ENCODE measurements around the gene ANKRD60.

Gene ANKRD60

GRCh38 chr20:58231683-58232082 lies 3.2 kb upstream of the ANKRD60 start:
- in situ Hi-C loops (cut with HindIII; ENCODE audit: low pct_ligation_motif_present, low sequenced_read_pairs): loop anchor here (10.0 kb wide), 1 partner anchor 213 kb away; no protein-coding TSS in a partner anchor
- TF ChIP-seq, protein P1, sequence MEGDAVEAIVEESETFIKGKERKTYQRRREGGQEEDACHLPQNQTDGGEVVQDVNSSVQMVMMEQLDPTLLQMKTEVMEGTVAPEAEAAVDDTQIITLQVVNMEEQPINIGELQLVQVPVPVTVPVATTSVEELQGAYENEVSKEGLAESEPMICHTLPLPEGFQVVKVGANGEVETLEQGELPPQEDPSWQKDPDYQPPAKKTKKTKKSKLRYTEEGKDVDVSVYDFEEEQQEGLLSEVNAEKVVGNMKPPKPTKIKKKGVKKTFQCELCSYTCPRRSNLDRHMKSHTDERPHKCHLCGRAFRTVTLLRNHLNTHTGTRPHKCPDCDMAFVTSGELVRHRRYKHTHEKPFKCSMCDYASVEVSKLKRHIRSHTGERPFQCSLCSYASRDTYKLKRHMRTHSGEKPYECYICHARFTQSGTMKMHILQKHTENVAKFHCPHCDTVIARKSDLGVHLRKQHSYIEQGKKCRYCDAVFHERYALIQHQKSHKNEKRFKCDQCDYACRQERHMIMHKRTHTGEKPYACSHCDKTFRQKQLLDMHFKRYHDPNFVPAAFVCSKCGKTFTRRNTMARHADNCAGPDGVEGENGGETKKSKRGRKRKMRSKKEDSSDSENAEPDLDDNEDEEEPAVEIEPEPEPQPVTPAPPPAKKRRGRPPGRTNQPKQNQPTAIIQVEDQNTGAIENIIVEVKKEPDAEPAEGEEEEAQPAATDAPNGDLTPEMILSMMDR (IDR thresholded peaks at IDR 0.05; ENCODE audit: low read depth, low read length, missing control alignments): no peak
- H3K27ac ChIP-seq: no peak overlapping the region
- H3K36me3 ChIP-seq (replicated peaks): peaks cover 12% of the 10 kb centered on the region
- H3K4me3 ChIP-seq (ENCODE audit: low read depth, low read length): no peak overlapping the region
- DNase-seq: no peak
- H3K27me3 ChIP-seq (replicated peaks): peaks cover 5% of the 10 kb centered on the region

DNA sequence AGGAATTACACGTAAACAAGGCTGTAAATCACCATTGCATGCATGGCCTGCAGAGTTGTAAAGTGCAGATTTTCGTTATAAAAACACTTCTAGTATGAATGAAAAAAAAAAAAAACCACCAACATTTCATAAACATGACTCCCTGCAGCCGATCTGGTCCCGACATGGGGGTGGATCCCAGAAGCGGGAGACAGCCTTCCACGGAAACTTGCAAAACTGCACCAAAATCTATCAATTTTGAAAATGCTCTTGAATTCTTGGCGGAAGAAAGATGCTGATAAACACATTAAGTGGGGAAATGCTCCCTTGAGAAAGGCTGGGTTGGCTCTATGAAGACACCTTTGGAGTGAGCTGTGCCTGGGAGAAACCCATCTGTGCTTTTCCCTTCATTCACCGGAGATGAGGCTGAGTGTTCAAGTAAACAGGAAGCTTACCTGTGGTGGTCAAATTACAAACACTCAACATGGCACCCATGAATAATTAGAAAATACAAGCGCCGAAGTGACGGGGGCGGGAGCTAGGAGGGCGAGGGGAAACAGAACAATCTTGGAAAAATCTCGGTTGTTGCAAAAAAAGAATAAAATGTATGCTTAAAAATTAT lies 845 bp upstream of the ANKRD60 start:
- TF ChIP-seq, protein P1 (IDR thresholded peaks at IDR 0.05; ENCODE audit: low read depth, low read length, missing control alignments): no peak
- DNase-seq: no peak
- in situ Hi-C loops (cut with HindIII; ENCODE audit: low pct_ligation_motif_present, low sequenced_read_pairs): no loop called here
- Histone ChIP-seq H3K4me3 (ENCODE audit: low read depth, low read length) (peak overlapping the region; percentile 57), H3K27ac (peak overlapping the region; percentile 43), H3K27me3 (replicated peaks) (peaks cover 5% of the 10 kb centered on the region), H3K36me3 (replicated peaks) (peaks cover 4% of the 10 kb centered on the region)

- Histone ChIP-seq H3K27me3 (replicated peaks) (peaks cover 5% of the 10 kb centered on the region), H3K27ac (peak overlapping the region; percentile 65), H3K36me3 (replicated peaks) (peaks cover 4% of the 10 kb centered on the region), H3K4me3 (ENCODE audit: low read depth, low read length) (peak overlapping the region; percentile 45)
- in situ Hi-C loops (cut with HindIII; ENCODE audit: low pct_ligation_motif_present, low sequenced_read_pairs): no loop called here
- DNase-seq: no peak
- TF ChIP-seq, protein P1 (IDR thresholded peaks at IDR 0.05; ENCODE audit: low read depth, low read length, missing control alignments): no peak
Observed at GRCh38 chr20:58228103-58228483, 360 bp downstream of the ANKRD60 start.

DNA sequence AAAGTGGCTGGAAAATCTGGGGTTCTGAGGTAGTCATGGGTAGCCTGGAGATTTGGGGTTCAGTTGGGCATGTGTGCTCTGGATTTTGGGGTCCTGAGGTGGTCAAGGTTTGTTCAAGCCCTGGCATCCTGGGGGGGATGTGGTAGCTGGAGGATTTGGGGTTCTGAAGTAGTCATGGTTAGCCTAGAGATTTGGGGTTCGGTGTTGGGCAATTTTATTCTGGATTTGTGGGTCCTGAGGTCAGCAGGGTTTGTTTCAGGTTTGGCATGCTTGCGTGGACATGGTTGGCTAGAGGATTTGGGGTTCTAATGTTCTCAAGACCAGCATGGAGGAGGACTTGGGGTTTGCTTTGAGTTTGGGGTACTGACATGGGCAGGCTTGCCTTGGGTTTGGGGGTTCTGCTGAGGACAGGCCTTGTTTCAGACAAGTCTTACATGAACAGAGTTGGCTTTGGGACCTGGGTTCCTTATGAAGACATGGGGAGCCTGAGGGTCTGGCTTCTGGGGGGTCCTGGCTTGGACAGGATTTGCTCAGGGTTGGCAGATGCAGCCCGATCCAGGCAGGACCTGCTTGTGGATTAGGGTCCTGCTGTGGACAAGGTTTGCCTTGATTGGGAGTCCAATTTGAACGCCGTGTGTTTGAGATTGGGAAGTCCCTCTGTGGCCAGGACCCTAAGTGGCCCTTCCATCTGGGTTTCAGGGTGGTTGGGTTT lies 906 bp downstream of the ANKRD60 start:
- Histone ChIP-seq H3K36me3 (replicated peaks) (peaks cover 3% of the 10 kb centered on the region), H3K27ac (peak overlapping the region; percentile 65), H3K27me3 (replicated peaks) (peaks cover 5% of the 10 kb centered on the region), H3K4me3 (ENCODE audit: low read depth, low read length) (peak overlapping the region; percentile 45)
- TF ChIP-seq, protein P1 (IDR thresholded peaks at IDR 0.05; ENCODE audit: low read depth, low read length, missing control alignments): no peak
- in situ Hi-C loops (cut with HindIII; ENCODE audit: low pct_ligation_motif_present, low sequenced_read_pairs): no loop called here
- DNase-seq: no peak

- H3K4me3 ChIP-seq (ENCODE audit: low read depth, low read length): no peak overlapping the region
- TF ChIP-seq, protein P1 (IDR thresholded peaks at IDR 0.05; ENCODE audit: low read depth, low read length, missing control alignments): no peak
- no peaks in the 10 kb centered on the region for H3K36me3 ChIP-seq (replicated peaks)
- in situ Hi-C loops (cut with HindIII; ENCODE audit: low pct_ligation_motif_present, low sequenced_read_pairs): no loop called here
- peaks cover 12% of the 10 kb centered on the region for H3K27me3 ChIP-seq (replicated peaks)
- no peak overlapping the region for H3K27ac ChIP-seq
- no peak for DNase-seq
Observed at GRCh38 chr20:58225452-58226200, 2.8 kb downstream of the ANKRD60 start.

Data from brain microvascular endothelial cell (primary cell).